Calu3 (cell line): Measurements from ENCODE around the gene DYSF. TPM values are rescaled to one million over a fixed set of nuclear protein-coding genes. Genes with fewer than 3 reads are reported as not detected.

Experiments
- BruUV-seq: library from RNA; stranded (reverse); fragments of 400-500 nt; replicated peaks from 2 replicates; lab custom pipeline; 2021; lab: Mats Ljungman, UMichigan
- CTCF ChIA-PET: fragments of 300-600 bp; sonication (Branson Sonifier 250); formaldehyde crosslinking; loops from one replicate; lab custom pipeline; 2022; ENCODE audit warnings: antibody characterized with exemption; lab: Charles Lee
- DNase-seq: peaks from one replicate; pipeline ENCODE4 v3.0.0; 2022
- H3K27ac Mint-ChIP-seq: one replicate; pipeline ENCODE4 v1.8.0; 2022; ENCODE audit warnings: mixed read lengths; ENCODE audit not compliant: unreplicated experiment
- H3K27me3 Mint-ChIP-seq: one replicate; pipeline ENCODE4 v1.8.0; 2022; ENCODE audit warnings: mixed read lengths; ENCODE audit not compliant: unreplicated experiment
- H3K36me3 Mint-ChIP-seq: one replicate; pipeline ENCODE4 v1.8.0; 2022; ENCODE audit warnings: mild to moderate bottlenecking, moderate library complexity, mixed read lengths; ENCODE audit not compliant: insufficient read depth, unreplicated experiment
- H3K4me1 Mint-ChIP-seq: one replicate; pipeline ENCODE4 v1.8.0; 2022; ENCODE audit warnings: mild to moderate bottlenecking, low read depth, mixed read lengths; ENCODE audit not compliant: unreplicated experiment
- H3K4me3 Mint-ChIP-seq: one replicate; pipeline ENCODE4 v1.8.0; 2022; ENCODE audit warnings: mild to moderate bottlenecking, low read depth, moderate library complexity, mixed read lengths; ENCODE audit not compliant: unreplicated experiment
- H3K9me3 Mint-ChIP-seq: one replicate; pipeline ENCODE4 v1.8.0; 2022; ENCODE audit warnings: low read depth, mixed read lengths; ENCODE audit not compliant: unreplicated experiment
- CTCF ChIP-seq: fragments of 200-600 bp; IDR thresholded peaks from one replicate; pipeline ENCODE4 v1.8.0; 2022; ENCODE audit warnings: antibody characterized with exemption; ENCODE audit not compliant: unreplicated experiment
- intact Hi-C: fragments of 100-400 bp; cut with micrococcal nuclease; formaldehyde crosslinking; loops from one replicate; pipeline ENCODE4 v1.10.0; 2022; ENCODE audit not compliant: unreplicated experiment
- total RNA-seq: library from RNA; stranded (reverse); gene quantifications from 2 replicates; pipeline ENCODE4 v1.2.3, GENCODE V29; 2022

DYSF gene
- total RNA-seq, 1 experiment from 2014 or later = 3.2 TPM

- CTCF ChIA-PET = interaction anchor here (1.0 kb wide), 1 partner anchor 12 kb away, joined by 3 read pairs; no protein-coding TSS in a partner anchor
- BruUV-seq = no TSS peak
- intact Hi-C loops = no loop called here
- H3K27ac Mint-ChIP-seq = no peak overlapping the region
- no peaks in the 10 kb centered on the region for H3K36me3 Mint-ChIP-seq
- TF ChIP-seq CTCF = no peak
- H3K4me3 Mint-ChIP-seq = no peak overlapping the region
- peaks cover 5% of the 10 kb centered on the region for H3K9me3 Mint-ChIP-seq
- H3K27me3 Mint-ChIP-seq = peaks cover 23% of the 10 kb centered on the region
- no peaks in the 10 kb centered on the region for H3K4me1 Mint-ChIP-seq
- no peak for DNase-seq
Observed at GRCh38 chr2:71634567-71634966, 181.2 kb downstream of the DYSF start.

GRCh38 chr2:71635798-71636197 lies 182.4 kb downstream of the DYSF start:
- no peaks in the 10 kb centered on the region for H3K4me1 Mint-ChIP-seq
- H3K36me3 Mint-ChIP-seq = no peaks in the 10 kb centered on the region
- CTCF ChIA-PET = no interaction called here
- no peak overlapping the region for H3K27ac Mint-ChIP-seq
- BruUV-seq = no TSS peak
- TF ChIP-seq CTCF = no peak
- no peak overlapping the region for H3K4me3 Mint-ChIP-seq
- intact Hi-C loops = no loop called here
- peaks cover 13% of the 10 kb centered on the region for H3K27me3 Mint-ChIP-seq
- no peaks in the 10 kb centered on the region for H3K9me3 Mint-ChIP-seq
- DNase-seq = no peak

- Mint-ChIP-seq H3K9me3 (no peaks in the 10 kb centered on the region), H3K4me3 (no peak overlapping the region), H3K27ac (no peak overlapping the region), H3K27me3 (peaks cover 13% of the 10 kb centered on the region), H3K36me3 (no peaks in the 10 kb centered on the region), H3K4me1 (no peaks in the 10 kb centered on the region)
- TF ChIP-seq CTCF = no peak
- intact Hi-C loops = no loop called here
- no TSS peak for BruUV-seq
- DNase-seq = no peak
- CTCF ChIA-PET = no interaction called here
Observed at GRCh38 chr2:71637168-71637567, 183.8 kb downstream of the DYSF start.

GRCh38 chr2:71637736-71638135 lies 184.4 kb downstream of the DYSF start:
- no peaks in the 10 kb centered on the region for H3K9me3 Mint-ChIP-seq
- intact Hi-C loops = no loop called here

More at GRCh38 chr2:71637736-71638135, 184.4 kb downstream of the DYSF start:
- BruUV-seq = no TSS peak
- Mint-ChIP-seq H3K4me3 (no peak overlapping the region), H3K27ac (no peak overlapping the region), H3K36me3 (no peaks in the 10 kb centered on the region), H3K27me3 (peaks cover 9% of the 10 kb centered on the region), H3K4me1 (no peaks in the 10 kb centered on the region)
- CTCF ChIA-PET = no interaction called here
- TF ChIP-seq CTCF = no peak
- DNase-seq = no peak
